ENCODE data around the gene OR6J1.

- TF ChIP-seq MAX (IDR thresholded peaks at IDR 0.05; ENCODE audit: low read depth, low read length) (no peak), ETV6 (conservative IDR thresholded peaks at IDR 0.05 in 1 of 2, IDR thresholded peaks at IDR 0.05 in 1 of 2; ENCODE audit: borderline replicate concordance in 1 of 2, low read depth in 1 of 2) (no peak), YY1 (IDR thresholded peaks at IDR 0.05; ENCODE audit: low read depth, low read length) (no peak), CTCF (IDR thresholded peaks at IDR 0.05 in 2 of 3, conservative IDR thresholded peaks at IDR 0.05 in 1 of 3; ENCODE audit: control insufficient read depth in 2 of 3, extremely low read depth in 1 of 3, insufficient read depth in 1 of 3, low read depth in 3 of 3, low read length in 3 of 3) (no peak), HSF1 (IDR thresholded peaks at IDR 0.05; ENCODE audit: low read depth, low read length) (no peak), ZNF274 (IDR thresholded peaks at IDR 0.05; ENCODE audit: insufficient read depth, insufficient read length) (no peak), TARDBP (IDR thresholded peaks at IDR 0.05; ENCODE audit: borderline replicate concordance) (no peak), IKZF1 (conservative IDR thresholded peaks at IDR 0.05) (no peak), FOXM1 (IDR thresholded peaks at IDR 0.05; ENCODE audit: low read depth, low read length) (no peak), CHD4 (IDR thresholded peaks at IDR 0.05) (no peak), POLR2A (IDR thresholded peaks at IDR 0.05; ENCODE audit: low read depth, low read length) (no peak)
These were observed 14.8 kb upstream of the OR6J1 start for GRCh38 chr14:22658946-22659345.
